Stimulated activated naive CD4-positive, alpha-beta T cell (primary cell): Measurements from ENCODE around the gene C20orf141.
"Not testable (repeated sequence)": the region's sequence is repeated elsewhere in the genome, so short reads cannot be mapped to it uniquely, and the experiment has no call there.

Source experiments
- DNase-seq, 6 experiments: peaks; one replicate each; lab custom pipeline; 2025; lab: John Stamatoyannopoulos, UW

C20orf141 gene

DNA sequence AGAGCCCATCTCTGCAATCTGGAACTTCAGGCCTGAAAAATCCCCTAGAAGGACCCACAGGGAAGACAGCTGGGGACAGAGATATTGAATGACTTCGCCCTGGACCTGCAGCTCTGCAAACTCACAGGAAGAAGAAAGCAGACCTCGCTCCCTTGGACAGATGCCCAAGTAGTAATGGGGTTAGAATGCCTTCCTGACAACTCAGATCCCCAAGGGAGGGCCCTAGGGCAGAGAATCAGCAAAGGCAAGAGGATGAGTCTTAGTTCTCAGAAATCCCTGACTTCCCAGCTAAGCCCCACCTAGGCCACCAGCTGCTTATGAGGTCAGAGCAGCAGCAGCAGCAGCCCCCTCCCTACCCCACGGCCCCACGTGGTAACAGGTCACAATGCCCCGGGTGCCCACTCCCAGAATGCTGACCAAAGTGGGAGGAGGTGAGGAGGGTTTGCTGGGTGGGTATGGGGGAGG is at the start of gene C20orf141:
TSS of gene C20orf141 (plus strand) at position 401 of the 465 bp plus-strand sequence. CDS start 198 bp downstream, outside the sequence.
- no peak for DNase-seq

DNA sequence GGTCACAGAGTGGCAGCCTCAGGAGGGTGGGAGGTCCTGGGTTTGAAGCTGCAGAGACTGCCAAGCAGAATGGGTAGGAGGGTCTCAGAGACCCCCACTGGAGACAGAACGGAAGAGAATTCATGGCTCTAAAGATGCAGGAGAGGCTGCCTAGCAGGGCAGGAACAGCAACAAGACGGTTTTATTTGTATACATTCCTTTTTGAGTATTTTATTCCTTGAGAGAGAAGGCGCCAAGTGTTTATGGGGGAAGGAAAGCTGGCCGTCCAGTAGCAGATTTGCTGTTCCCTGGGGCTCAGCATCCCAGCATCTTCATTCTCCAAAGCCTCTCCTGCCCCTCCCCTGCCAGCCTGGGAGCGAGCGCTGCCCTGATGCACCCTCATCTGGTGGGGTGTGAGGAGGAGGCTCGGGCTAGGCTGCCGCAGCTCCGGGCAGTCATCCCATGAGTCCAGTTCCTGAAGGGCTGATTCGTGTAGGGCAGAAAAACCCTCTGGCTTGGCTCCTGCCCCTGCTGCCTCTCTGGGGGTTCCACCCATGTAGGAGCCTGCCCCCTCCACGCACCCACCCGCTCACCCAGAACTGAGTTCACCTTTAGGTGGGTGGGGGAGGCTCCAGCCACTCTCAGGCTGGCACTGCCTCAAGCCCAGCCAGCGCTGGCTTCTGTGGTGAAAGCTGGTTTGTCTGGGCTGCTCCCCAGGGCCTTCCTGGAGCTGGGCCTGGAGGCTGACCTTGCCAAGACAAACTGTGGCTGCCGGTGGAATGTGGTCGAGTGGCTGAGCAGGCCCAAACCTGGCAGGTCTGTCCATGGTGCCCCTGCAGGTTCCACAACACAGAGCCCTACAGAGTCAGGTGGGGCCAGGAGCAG is 46.8 kb upstream of the C20orf141 start:
- no peak for DNase-seq

DNA sequence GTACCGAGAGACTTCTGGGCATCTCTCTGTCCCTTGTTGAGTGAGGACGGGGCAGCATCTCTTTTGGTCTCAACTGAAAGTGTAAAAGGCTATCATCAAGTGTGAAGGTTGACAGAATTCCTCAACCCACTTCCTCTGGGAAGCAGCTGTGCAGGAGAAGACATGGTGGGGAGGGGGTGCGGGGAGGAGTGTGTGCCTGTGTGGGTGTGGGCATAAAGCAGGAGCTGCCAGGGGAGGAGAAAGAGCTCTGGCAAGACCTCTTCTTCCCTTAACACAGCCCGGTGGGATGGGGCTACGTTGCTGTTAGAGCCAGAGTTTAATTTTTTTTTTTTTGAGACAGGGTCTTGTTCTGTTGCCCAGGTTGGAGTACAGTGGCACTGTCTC is 46.2 kb upstream of the C20orf141 start:
- DNase-seq = no peak

GRCh38 chr20:2770091-2770490 is 44.7 kb upstream of the C20orf141 start:
- not testable (repeated sequence) for DNase-seq

- DNase-seq = no peak
These were observed 43.1 kb upstream of the C20orf141 start for GRCh38 chr20:2771631-2772080.

- DNase-seq = no peak
These were observed 41.0 kb upstream of the C20orf141 start for GRCh38 chr20:2773812-2774211.

GRCh38 chr20:2775139-2775538 is 39.6 kb upstream of the C20orf141 start:
- no peak for DNase-seq

DNA sequence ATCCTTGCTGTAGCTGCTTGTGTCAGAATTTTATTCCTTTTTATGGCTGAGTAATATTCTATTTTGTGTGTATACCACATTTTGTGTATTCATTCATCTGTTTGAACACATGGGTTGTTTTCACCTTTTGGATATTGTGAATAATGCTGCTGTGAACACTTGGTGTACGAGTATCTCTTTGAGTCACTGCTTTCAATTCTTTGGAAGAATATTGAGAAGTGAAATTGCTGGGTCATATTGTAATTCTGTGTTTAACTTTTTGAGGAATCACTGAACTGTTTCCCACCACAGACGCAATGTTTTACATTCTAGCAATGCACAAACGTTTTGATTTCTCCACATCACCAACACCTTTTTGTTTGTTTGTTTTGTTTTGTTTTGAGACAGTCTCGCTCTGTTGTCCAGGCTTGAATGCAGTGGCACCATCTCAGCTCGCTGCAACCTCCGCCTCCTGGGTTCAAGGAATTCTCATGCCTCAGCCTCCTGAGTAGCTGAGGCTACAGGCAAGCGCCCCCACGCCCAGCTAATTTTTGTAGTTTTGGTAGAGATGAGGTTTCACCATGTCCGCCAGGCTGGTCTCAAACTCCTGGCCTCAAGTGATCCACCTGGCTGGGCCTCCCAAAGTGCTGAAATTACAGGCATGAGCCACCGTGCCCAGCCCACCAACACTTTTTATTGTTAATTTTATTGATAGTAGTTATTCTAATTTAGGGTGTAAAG is 36.0 kb upstream of the C20orf141 start:
- no peak for DNase-seq

- no peak for DNase-seq
These were observed 33.8 kb upstream of the C20orf141 start for GRCh38 chr20:2780948-2781347.

GRCh38 chr20:2783908-2784566 is 30.8 kb upstream of the C20orf141 start:
- DNase-seq = no peak

GRCh38 chr20:2793471-2793870 is 21.3 kb upstream of the C20orf141 start:
- no peak for DNase-seq

DNA sequence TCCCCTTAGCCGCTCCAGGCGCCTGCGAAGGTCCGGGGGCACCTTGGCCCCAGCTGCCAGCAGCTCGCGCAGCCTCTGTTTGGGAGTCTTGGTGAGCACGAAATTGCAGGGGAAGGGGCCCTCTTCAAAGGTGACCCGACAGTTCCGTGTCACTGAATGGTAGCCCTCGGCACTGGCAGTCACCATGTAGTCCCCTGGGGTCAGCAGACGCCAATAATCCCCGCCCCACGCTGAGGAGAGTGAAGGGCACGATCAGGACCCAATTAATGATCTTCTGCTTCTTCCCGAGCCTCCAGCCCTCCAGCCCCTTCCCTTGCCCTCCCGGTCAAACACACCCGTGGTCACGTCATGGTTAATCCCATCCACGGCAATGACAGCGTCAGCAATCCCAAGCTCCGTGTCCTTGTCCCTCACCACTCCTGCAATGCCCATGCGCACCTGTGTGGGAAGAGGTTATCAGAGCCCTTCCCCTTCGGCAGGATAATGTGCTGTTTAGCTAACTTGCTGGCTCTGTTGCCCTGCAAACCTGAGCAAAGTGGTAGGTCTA is 20.5 kb upstream of the C20orf141 start:
- DNase-seq = no peak

GRCh38 chr20:2794866-2795447 is 19.8 kb upstream of the C20orf141 start:
- no peak for DNase-seq

DNA sequence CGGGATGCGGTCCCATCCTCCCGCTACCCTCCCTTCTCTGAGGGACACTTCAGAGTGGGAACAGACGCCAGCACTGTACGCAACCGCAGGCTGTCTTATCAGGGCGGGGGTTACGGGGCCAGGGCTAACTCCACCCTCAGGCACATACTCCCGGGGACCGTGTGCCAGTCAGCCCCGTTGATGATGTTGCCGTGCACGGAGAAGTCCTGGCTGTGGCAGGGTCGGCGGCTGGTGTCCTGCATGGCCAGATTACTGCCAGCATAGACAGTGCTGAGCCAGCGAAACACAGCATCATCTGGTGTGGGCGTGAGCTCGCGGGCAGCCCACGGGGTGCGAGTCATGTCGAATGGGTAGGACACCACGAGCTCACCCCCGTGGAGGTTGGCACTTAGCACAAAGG is 19.3 kb upstream of the C20orf141 start:
- DNase-seq = no peak

DNA sequence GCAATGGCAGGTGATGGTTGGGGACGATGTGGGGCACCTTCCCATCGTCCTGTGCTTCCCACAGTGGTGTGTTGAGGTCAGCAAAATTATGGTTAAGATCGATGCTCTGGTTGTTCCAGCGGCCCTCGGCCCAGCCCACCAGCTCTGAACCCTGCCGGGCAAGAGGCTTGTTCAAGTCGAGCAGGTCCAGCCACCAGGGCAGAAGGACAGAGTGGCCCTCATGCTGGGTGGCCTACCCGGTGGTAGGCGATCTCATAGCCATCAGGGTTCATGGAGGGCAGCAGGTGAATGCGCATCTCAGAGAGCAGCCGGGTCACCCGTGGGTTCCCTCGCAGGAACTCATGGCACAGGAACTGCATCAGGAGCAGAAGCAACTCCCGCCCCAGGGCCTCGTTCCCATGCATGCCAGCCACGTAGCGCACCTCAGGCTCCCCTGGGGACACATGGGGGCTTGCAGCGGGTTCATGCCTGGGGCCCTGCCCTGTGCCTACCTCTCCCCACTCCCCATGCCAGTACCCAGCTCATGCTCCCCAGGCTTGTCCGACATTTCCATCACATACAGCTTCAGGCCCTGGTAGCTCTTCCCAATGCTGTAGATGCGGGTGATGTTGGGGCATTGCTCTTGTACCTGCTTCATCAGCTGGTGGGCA is 18.7 kb upstream of the C20orf141 start:
- DNase-seq = no peak

GRCh38 chr20:2797136-2797983 is 17.4 kb upstream of the C20orf141 start:
- no peak for DNase-seq

DNA sequence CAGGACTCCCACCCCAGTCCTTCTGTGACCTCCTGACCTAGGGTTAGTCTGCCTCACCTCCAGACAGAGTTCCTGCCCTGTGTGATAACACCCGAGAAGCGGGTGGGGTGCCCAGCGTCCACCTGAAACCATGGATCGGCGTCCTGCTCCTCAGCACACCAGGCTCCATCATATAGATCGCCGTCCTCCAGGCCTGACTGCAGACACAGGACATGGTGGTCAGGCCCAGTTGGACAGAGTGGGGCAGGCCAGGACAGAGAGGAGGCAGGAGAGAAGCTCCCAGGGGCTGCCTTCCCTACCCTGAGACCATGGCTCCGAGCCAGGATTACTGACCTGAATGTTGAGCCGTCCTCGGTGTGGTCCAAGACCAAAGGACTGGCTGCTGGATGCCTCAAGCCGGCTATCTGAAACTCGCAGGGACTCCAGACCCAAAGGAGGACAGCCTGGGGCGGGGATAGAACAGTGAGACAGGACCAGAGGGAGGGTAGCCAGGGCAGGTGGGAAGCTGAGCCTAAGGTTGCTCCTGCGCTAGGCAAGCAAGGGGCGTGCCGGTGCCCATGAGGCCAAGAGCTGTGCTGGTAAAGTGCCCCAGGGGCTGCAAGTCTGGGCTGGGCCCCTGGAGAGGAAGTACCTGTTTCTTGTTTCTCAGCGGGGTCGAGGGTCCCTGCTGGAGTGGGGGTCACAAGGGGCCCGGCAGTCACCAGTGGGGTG is 16.5 kb upstream of the C20orf141 start:
- no peak for DNase-seq

DNA sequence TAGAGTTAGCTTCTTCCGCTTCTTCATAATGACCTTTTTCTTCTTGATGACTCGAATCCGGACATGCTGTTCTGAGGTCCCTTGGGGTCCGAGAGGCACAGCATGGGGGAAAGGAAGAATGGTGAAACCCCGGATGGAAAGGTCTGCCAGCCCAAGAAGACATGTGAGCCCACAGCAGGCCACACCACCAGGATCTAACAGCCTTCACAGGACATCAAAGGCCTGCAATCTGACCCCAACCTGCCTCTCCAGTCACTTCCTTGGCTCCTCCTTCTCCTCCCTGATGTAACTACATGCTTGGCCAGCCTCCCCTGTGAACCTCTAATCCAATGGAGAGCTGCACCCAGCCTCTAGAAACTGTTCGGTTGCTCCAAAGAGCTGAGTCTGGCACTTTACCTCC is 16.0 kb upstream of the C20orf141 start:
- DNase-seq = no peak

DNA sequence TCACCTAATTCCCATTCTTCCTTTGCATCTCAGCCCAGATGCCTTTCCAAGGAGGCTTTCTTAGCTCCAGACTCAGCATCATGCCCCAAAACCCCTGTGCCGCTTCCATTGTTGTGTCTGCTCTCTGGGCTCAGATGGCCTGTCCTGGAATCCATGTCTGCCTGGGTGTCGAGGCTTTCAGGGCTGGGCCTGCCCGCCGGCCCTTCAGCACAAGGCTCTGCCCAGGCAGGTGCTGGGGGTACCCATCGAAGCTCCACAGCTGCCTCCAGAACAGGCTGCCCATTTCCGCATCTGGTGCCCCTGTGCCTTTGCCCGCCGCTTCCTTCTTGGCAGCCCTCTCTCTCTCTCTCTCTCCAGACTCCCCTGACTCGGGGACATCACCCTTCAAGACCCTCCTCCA is 15.5 kb upstream of the C20orf141 start:
- DNase-seq = no peak
